K562 (cell line): ENCODE data around the gene KARS1. TPM values are rescaled to one million over a fixed set of nuclear protein-coding genes. Genes with fewer than 3 reads are reported as not detected.

ENCODE experiments used
- CBX1 ChIP-seq: sonication (generic); IDR thresholded peaks from 2 replicates; pipeline ENCODE4 v1.6.1; 2016; ENCODE audit warnings: antibody characterized with exemption, low read depth, mild to moderate bottlenecking
- GATA2 ChIP-seq: sonication (generic); formaldehyde crosslinking; IDR thresholded peaks from 2 replicates; pipeline ENCODE4 v1.4.0; 2020; ENCODE audit warnings: mild to moderate bottlenecking, missing genetic modification reagents
- GATAD2B ChIP-seq: fragments of 450-650 bp; IDR thresholded peaks from 2 replicates; pipeline ENCODE4 v1.6.1; 2017; ENCODE audit warnings: mild to moderate bottlenecking, borderline replicate concordance
- HDAC1 ChIP-seq, 2 experiments: fragments of 450-650 bp; IDR thresholded peaks; 2 replicates each; pipeline ENCODE4 v1.6.1; 2016 to 2017; ENCODE audit warnings: inconsistent platforms in 1 of 2, mild to moderate bottlenecking in 1 of 2, moderate library complexity in 1 of 2
- HLTF ChIP-seq: fragments of 450-650 bp; IDR thresholded peaks from 2 replicates; pipeline ENCODE4 v1.6.1; 2016
- HOMEZ ChIP-seq: fragments of 250-450 bp; sonication (Bioruptor Pico); IDR thresholded peaks from 2 replicates; pipeline ENCODE4 v1.4.0; 2020; ENCODE audit warnings: mild to moderate bottlenecking, moderate library complexity
- HOXB6 ChIP-seq: fragments of 250-450 bp; sonication (Bioruptor Pico); IDR thresholded peaks from 2 replicates; pipeline ENCODE4 v1.5.1; 2022; ENCODE audit warnings: mild to moderate bottlenecking, borderline replicate concordance
- LARP7 ChIP-seq: fragments of 450-650 bp; IDR thresholded peaks from 2 replicates; pipeline ENCODE4 v1.6.1; 2016
- MEIS2 ChIP-seq: fragments of 450-650 bp; IDR thresholded peaks from 2 replicates; pipeline ENCODE4 v1.6.1; 2014; ENCODE audit warnings: mild to moderate bottlenecking; ENCODE audit not compliant: partially characterized antibody
- NCOA6 ChIP-seq: fragments of 450-650 bp; IDR thresholded peaks from 2 replicates; pipeline ENCODE4 v1.6.1; 2017; ENCODE audit warnings: mild to moderate bottlenecking
- NKRF ChIP-seq: fragments of 450-650 bp; IDR thresholded peaks from 2 replicates; pipeline ENCODE4 v1.6.1; 2016; ENCODE audit warnings: borderline replicate concordance
- NR2C2 ChIP-seq, 2 experiments: fragments of 200-800 bp in 1 of 2; sonication (Bioruptor generic) in 1 of 2; sonication (generic) in 1 of 2; formaldehyde crosslinking in 1 of 2; IDR thresholded peaks; 2 replicates each; pipeline versions ENCODE4 v1.6.1 to v1.8.0; 2016 to 2022; ENCODE audit warnings: mild to moderate bottlenecking in 1 of 2, missing compliant biosample characterization in 1 of 2, missing genetic modification characterization in 1 of 2, missing genetic modification reagents in 1 of 2
- PHB ChIP-seq: fragments of 250-450 bp; sonication (Bioruptor Pico); IDR thresholded peaks from 2 replicates; pipeline ENCODE4 v1.5.0; 2021
- POLR2H ChIP-seq: IDR thresholded peaks from 2 replicates; pipeline ENCODE4 v1.6.1; 2016; ENCODE audit warnings: missing genetic modification characterization, low read depth, mild to moderate bottlenecking, control low read depth, missing compliant biosample characterization, moderate library complexity
- POLR3G ChIP-seq: IDR thresholded peaks from 2 replicates; pipeline ENCODE4 v1.6.1; 2011; ENCODE audit not compliant: insufficient read length, insufficient replicate concordance; ENCODE audit errors: extremely low read depth
- SAFB2 ChIP-seq: fragments of 200-400 bp; formaldehyde crosslinking; IDR thresholded peaks from 2 replicates; pipeline ENCODE4 v1.6.1; 2018; ENCODE audit warnings: borderline replicate concordance, low read length, low read depth, moderate library complexity; ENCODE audit not compliant: severe bottlenecking
- SMARCC2 ChIP-seq: fragments of 450-650 bp; IDR thresholded peaks from 2 replicates; pipeline ENCODE4 v1.6.1; 2017; ENCODE audit warnings: antibody characterized with exemption, moderate library complexity, mild to moderate bottlenecking, low read depth
- SRSF1 ChIP-seq: fragments of 200-400 bp; formaldehyde crosslinking; IDR thresholded peaks from 2 replicates; pipeline ENCODE4 v1.6.1; 2017; ENCODE audit warnings: mild to moderate bottlenecking, low read depth, low read length, moderate library complexity
- TAF1 ChIP-seq: IDR thresholded peaks from 2 replicates; pipeline ENCODE4 v1.6.1; 2011; ENCODE audit warnings: mild to moderate bottlenecking, low read length, moderate library complexity; ENCODE audit not compliant: insufficient read depth, control insufficient read depth, severe bottlenecking; ENCODE audit errors: extremely low read depth
- UBTF ChIP-seq, 2 experiments: IDR thresholded peaks; 2 replicates each; pipeline ENCODE4 v1.6.1; 2012; ENCODE audit warnings: improper control_type of control experiment in 2 of 2, low read depth in 2 of 2, low read length in 2 of 2, borderline replicate concordance in 1 of 2
- ZKSCAN8 ChIP-seq: fragments of 200-800 bp; sonication (Bioruptor generic); IDR thresholded peaks from 2 replicates; pipeline ENCODE4 v1.6.1; 2016; ENCODE audit warnings: missing genetic modification characterization, missing compliant biosample characterization
- ZNF239 ChIP-seq: fragments of 250-450 bp; sonication (Bioruptor Pico); IDR thresholded peaks from 2 replicates; pipeline ENCODE4 v1.4.0; 2020; ENCODE audit warnings: mild to moderate bottlenecking
- ZNF282 ChIP-seq: sonication (generic); formaldehyde crosslinking; IDR thresholded peaks from 2 replicates; pipeline ENCODE4 v1.8.1; 2023; ENCODE audit warnings: missing genetic modification reagents
- ZNF354B ChIP-seq: fragments of 250-450 bp; sonication (Bioruptor Pico); IDR thresholded peaks from 2 replicates; pipeline ENCODE4 v1.4.0; 2020
- ZNF445 ChIP-seq: fragments of 250-450 bp; sonication (Bioruptor Pico); IDR thresholded peaks from 2 replicates; pipeline ENCODE4 v1.4.0; 2020; ENCODE audit warnings: low read depth, mild to moderate bottlenecking, moderate library complexity
- polyA plus RNA-seq, 8 experiments: library from polyadenylated mRNA; depleted of rRNA in 4 of 8; stranded (reverse) in 5 of 8; unstranded in 3 of 8; fragments of >200 nt; fragmentation: Nextera tagmentation in 2 of 8; fragmentation: Illumina TruSeq in 1 of 8; extraction: Ambion mirVana in 2 of 8; extraction: Trizol in 1 of 8; gene quantifications; 2 replicates each; pipeline versions ENCODE4 v1.2.1 to v1.2.3, GENCODE V29; 2011 to 2014; ENCODE audit warnings: inconsistent platforms in 1 of 8, missing spikeins in 1 of 8
- total RNA-seq, 7 experiments: library from RNA; depleted of rRNA in 6 of 7; stranded (reverse); fragments of >200 nt in 6 of 7; fragmentation: Illumina TruSeq in 2 of 7; extraction: Trizol in 2 of 7; gene quantifications; 2 replicates each; pipeline versions ENCODE4 v1.2.1 to v1.2.3, GENCODE V29; 2011 to 2021; ENCODE audit warnings: low replicate concordance in 1 of 7

Gene KARS1
- total and polyA plus RNA-seq, 9 of the 15 experiments (the other 6 are each of a cell fraction or from before 2014, with no cell fraction given) = 223 to 386 (median 304) TPM

GRCh38 chr16:75624921-75625334 lies 22.5 kb downstream of the KARS1 start (continued):
- no peak for TF ChIP-seq UBTF (IDR thresholded peaks at IDR 0.05; ENCODE audit: borderline replicate concordance in 1 of 2, low read depth in 2 of 2, low read length in 2 of 2)
- TF ChIP-seq GATAD2B = no peak
- TF ChIP-seq ZNF239 (CRISPR knock-in tag) = no peak
- TF ChIP-seq SMARCC2 = peak; percentile 96
- TF ChIP-seq POLR2H (tag) = no peak
- no peak for TF ChIP-seq NKRF
- no peak for TF ChIP-seq ZKSCAN8
- TF ChIP-seq LARP7 = no peak
- no peak for TF ChIP-seq PHB (CRISPR knock-in tag)
- peak; percentile 59 for TF ChIP-seq MEIS2
- TF ChIP-seq NR2C2 (CRISPR knock-in tag; IDR thresholded peaks at IDR 0.05) = no peak
- TF ChIP-seq NR2C2 (tag; IDR thresholded peaks at IDR 0.05) = no peak
- no peak for TF ChIP-seq HOMEZ
- no peak for TF ChIP-seq ZNF445 (CRISPR knock-in tag)
- TF ChIP-seq TAF1 = no peak
- no peak for TF ChIP-seq ZNF282
- peak; percentile 43; the same call in 1 of the 2 replicates for TF ChIP-seq GATA2 (CRISPR knock-in tag)
- no peak for TF ChIP-seq HOXB6 (CRISPR knock-in tag)
- no peak for TF ChIP-seq CBX1
- TF ChIP-seq POLR3G = no peak
- peak in 1 of 2 experiments; percentile 86; a peak in 2 of 4 replicates for TF ChIP-seq HDAC1 (IDR thresholded peaks at IDR 0.05)
- TF ChIP-seq NCOA6 = no peak
- TF ChIP-seq HLTF = no peak
- TF ChIP-seq ZNF354B (CRISPR knock-in tag) = no peak
- no peak for TF ChIP-seq SAFB2
- no peak for TF ChIP-seq SRSF1
